H1 (cell line): ENCODE results near the gene MRPL22. TPM values are rescaled to one million over a fixed set of nuclear protein-coding genes. Genes with fewer than 3 reads are reported as not detected.

Experiments
- CTCF ChIA-PET: fragments of 300-600 bp; sonication (Branson Sonifier 250); formaldehyde crosslinking; loops from one replicate; lab custom pipeline; 2021; ENCODE audit not compliant: partially characterized antibody; lab: Charles Lee
- POLR2A ChIA-PET: fragments of 300-600 bp; sonication (Branson Sonifier 250); formaldehyde crosslinking; loops from one replicate; lab custom pipeline; 2021; ENCODE audit warnings: inconsistent platforms; ENCODE audit not compliant: partially characterized antibody; lab: Charles Lee
- DNase-seq, 2 experiments: peaks; one replicate each; pipeline versions ENCODE4 v3.0.0 to v3.0.0-alpha.2; 2010 to 2022; ENCODE audit warnings: low spot score in 2 of 2, low read depth in 1 of 2, mixed read lengths in 1 of 2
- FAIRE-seq: peaks from 2 replicates; lab custom pipeline; 2011; peaks lifted over from hg19 to GRCh38; lab: Jason Lieb, UNC
- H2AFZ ChIP-seq: 2 replicates; pipeline ENCODE4 v1.8.1; 2012; ENCODE audit warnings: low read length, inconsistent platforms
- H2AK5ac ChIP-seq: 2 replicates; pipeline ENCODE4 v1.6.1; 2013; ENCODE audit warnings: low read depth, low read length
- H2BK120ac ChIP-seq: replicated peaks from 2 replicates; pipeline ENCODE3; 2013; ENCODE audit warnings: low read depth, low read length, inconsistent platforms
- H2BK12ac ChIP-seq: 2 replicates; pipeline ENCODE4 v1.6.1; 2013; ENCODE audit warnings: low read depth, low read length
- H2BK15ac ChIP-seq: 2 replicates; pipeline ENCODE4 v1.6.1; 2013; ENCODE audit warnings: low read length
- H2BK20ac ChIP-seq: 2 replicates; pipeline ENCODE4 v1.6.1; 2013; ENCODE audit warnings: low read length
- H2BK5ac ChIP-seq: 2 replicates; pipeline ENCODE4 v1.6.1; 2013; ENCODE audit warnings: low read depth, low read length
- H3K14ac ChIP-seq: 2 replicates; pipeline ENCODE4 v1.6.1; 2013; ENCODE audit warnings: inconsistent platforms; ENCODE audit not compliant: insufficient read length
- H3K18ac ChIP-seq: 2 replicates; pipeline ENCODE4 v1.6.1; 2013; ENCODE audit warnings: low read length; ENCODE audit errors: extremely low read depth
- H3K23ac ChIP-seq: 2 replicates; pipeline ENCODE4 v1.6.1; 2013; ENCODE audit warnings: inconsistent platforms; ENCODE audit not compliant: insufficient read length
- H3K23me2 ChIP-seq: 2 replicates; pipeline ENCODE4 v1.6.1; 2013; ENCODE audit warnings: low read depth, low read length
- H3K27ac ChIP-seq: 2 replicates; pipeline ENCODE4 v1.6.1; 2011; ENCODE audit warnings: low read depth, low read length, inconsistent platforms
- H3K27me3 ChIP-seq, 4 experiments: replicated peaks in 1 of 4; 1 replicate in 1 of 4; 2 replicates in 3 of 4; pipeline versions ENCODE4 v1.6.1 to v1.8.1; 2011 to 2013; ENCODE audit warnings: low read length in 3 of 4, mild to moderate bottlenecking in 3 of 4, inconsistent platforms in 2 of 4, mixed read lengths in 2 of 4, moderate library complexity in 1 of 4; ENCODE audit not compliant: control insufficient read depth in 3 of 4, insufficient read depth in 3 of 4; ENCODE audit errors: extremely low read depth in 1 of 4
- H3K36me3 ChIP-seq, 4 experiments: 2 replicates each; pipeline versions ENCODE4 v1.6.1 to v1.8.1; 2011 to 2013; ENCODE audit warnings: mild to moderate bottlenecking in 4 of 4, low read length in 3 of 4, moderate library complexity in 2 of 4, control low read depth in 1 of 4, inconsistent platforms in 1 of 4; ENCODE audit not compliant: insufficient read depth in 4 of 4, control insufficient read depth in 2 of 4
- H3K4ac ChIP-seq: replicated peaks from 2 replicates; pipeline ENCODE3; 2013; ENCODE audit warnings: low read length, low read depth, mixed read lengths, inconsistent platforms; ENCODE audit not compliant: insufficient read length
- H3K4me1 ChIP-seq, 4 experiments: replicated peaks in 1 of 4; 1 replicate in 1 of 4; 2 replicates in 3 of 4; pipeline versions ENCODE4 v1.6.1 to v1.8.1; 2011 to 2013; ENCODE audit warnings: low read length in 3 of 4, inconsistent platforms in 2 of 4, mixed read lengths in 1 of 4; ENCODE audit not compliant: insufficient read depth in 4 of 4, control insufficient read depth in 3 of 4
- H3K4me2 ChIP-seq, 2 experiments: 2 replicates each; pipeline versions ENCODE4 v1.6.1 to v1.8.1; 2011 to 2013; ENCODE audit warnings: low read depth in 2 of 2, low read length in 2 of 2, control low read depth in 1 of 2, inconsistent platforms in 1 of 2, mild to moderate bottlenecking in 1 of 2; ENCODE audit not compliant: insufficient read depth in 1 of 2
- H3K4me3 ChIP-seq, 4 experiments: fragments of 200-600, 300-600 bp in 1 of 4; sonication (generic), shearing (Covaris generic), sonication (Bioruptor Twin) in 1 of 4; 2 replicates each; pipeline versions ENCODE4 v1.5.1 to v1.8.1; 2011 to 2016; ENCODE audit warnings: low read length in 4 of 4, low read depth in 3 of 4, control low read depth in 2 of 4, inconsistent platforms in 2 of 4, mild to moderate bottlenecking in 2 of 4, mixed read lengths in 1 of 4, moderate library complexity in 1 of 4; ENCODE audit not compliant: insufficient read depth in 2 of 4; ENCODE audit errors: extremely low read depth in 1 of 4
- H3K56ac ChIP-seq: replicated peaks from 2 replicates; pipeline ENCODE3; 2013; ENCODE audit warnings: low read depth, mild to moderate bottlenecking, mixed read lengths, low read length, inconsistent platforms; ENCODE audit not compliant: insufficient read length
- H3K79me1 ChIP-seq: 2 replicates; pipeline ENCODE4 v1.6.1; 2013; ENCODE audit warnings: low read depth, low read length, control low read depth
- H3K79me2 ChIP-seq, 2 experiments: 2 replicates each; pipeline versions ENCODE4 v1.6.1 to v1.8.1; 2012 to 2013; ENCODE audit warnings: low read length in 2 of 2, mild to moderate bottlenecking in 2 of 2, inconsistent platforms in 1 of 2; ENCODE audit not compliant: insufficient read depth in 2 of 2, control insufficient read depth in 1 of 2
- H3K9ac ChIP-seq, 4 experiments: replicated peaks in 1 of 4; 1 replicate in 1 of 4; 2 replicates in 3 of 4; pipeline versions ENCODE4 v1.6.1 to v1.8.1; 2011 to 2013; ENCODE audit warnings: low read depth in 3 of 4, low read length in 3 of 4, control low read depth in 2 of 4, mild to moderate bottlenecking in 2 of 4, moderate library complexity in 2 of 4, inconsistent platforms in 1 of 4; ENCODE audit errors: extremely low read depth in 1 of 4
- H3K9me3 ChIP-seq, 2 experiments: 2 replicates each; pipeline versions ENCODE4 v1.6.1 to v1.8.1; 2012 to 2013; ENCODE audit warnings: mild to moderate bottlenecking in 2 of 2, moderate library complexity in 2 of 2, control low read depth in 1 of 2, inconsistent platforms in 1 of 2, low read depth in 1 of 2, low read length in 1 of 2, mixed read lengths in 1 of 2; ENCODE audit not compliant: insufficient read depth in 2 of 2
- H4K20me1 ChIP-seq, 2 experiments: replicated peaks in 1 of 2; 2 replicates each; pipeline versions ENCODE3 to v1.8.1; 2011 to 2013; ENCODE audit warnings: inconsistent platforms in 2 of 2, low read length in 2 of 2, mild to moderate bottlenecking in 1 of 2; ENCODE audit not compliant: insufficient read depth in 2 of 2, control insufficient read depth in 1 of 2
- H4K5ac ChIP-seq: 2 replicates; pipeline ENCODE4 v1.6.1; 2013; ENCODE audit warnings: low read length, low read depth, mixed read lengths, inconsistent platforms; ENCODE audit not compliant: insufficient read length
- H4K8ac ChIP-seq: 2 replicates; pipeline ENCODE4 v1.8.0; 2013; ENCODE audit warnings: mild to moderate bottlenecking, moderate library complexity, low read length, inconsistent platforms; ENCODE audit not compliant: insufficient read depth; ENCODE audit errors: extremely low read depth
- H4K91ac ChIP-seq: replicated peaks from 2 replicates; pipeline ENCODE3; 2013; ENCODE audit warnings: low read length, mixed read lengths, inconsistent platforms; ENCODE audit not compliant: insufficient read length
- BCL11A ChIP-seq, 2 experiments: IDR thresholded peaks; one replicate each; pipeline ENCODE4 v1.6.1; 2011; ENCODE audit warnings: low read depth in 2 of 2, low read length in 2 of 2, mild to moderate bottlenecking in 2 of 2
- GABPA ChIP-seq: IDR thresholded peaks from 2 replicates; pipeline ENCODE4 v1.6.1; 2011; ENCODE audit warnings: mild to moderate bottlenecking, low read length, moderate library complexity, borderline replicate concordance; ENCODE audit not compliant: insufficient read depth
- KDM1A ChIP-seq: fragments of 200-600, 300-600 bp; sonication (generic); IDR thresholded peaks from 2 replicates; pipeline ENCODE4 v1.7.1; 2016; ENCODE audit warnings: mild to moderate bottlenecking, low read length, borderline replicate concordance
- KDM4A ChIP-seq: IDR thresholded peaks from one replicate; pipeline ENCODE4 v1.7.1; 2012; ENCODE audit warnings: low read depth, mild to moderate bottlenecking, moderate library complexity, low read length, inconsistent platforms; ENCODE audit not compliant: severe bottlenecking
- NANOG ChIP-seq: IDR thresholded peaks from 2 replicates; pipeline ENCODE4 v1.6.1; 2011; ENCODE audit warnings: low read length, low read depth, mild to moderate bottlenecking, inconsistent platforms; ENCODE audit not compliant: insufficient read depth, poor library complexity, severe bottlenecking
- PHF8 ChIP-seq: fragments of 200-600 bp; sonication (generic); conservative IDR thresholded peaks from 2 replicates; pipeline ENCODE4 v1.7.1; 2012; ENCODE audit warnings: low read depth, mild to moderate bottlenecking, inconsistent platforms, low read length, moderate library complexity
- RBBP5 ChIP-seq: IDR thresholded peaks from 2 replicates; pipeline ENCODE4 v1.7.1; 2012; ENCODE audit warnings: low read depth, mild to moderate bottlenecking, inconsistent platforms, low read length, moderate library complexity, borderline replicate concordance
- RFX5 ChIP-seq: IDR thresholded peaks from 2 replicates; pipeline ENCODE4 v1.6.1; 2011; ENCODE audit warnings: low read depth, low read length, improper control_type of control experiment, borderline replicate concordance
- RXRA ChIP-seq: IDR thresholded peaks from 2 replicates; pipeline ENCODE4 v1.6.1; 2011; ENCODE audit warnings: low read depth, mild to moderate bottlenecking, low read length, moderate library complexity; ENCODE audit not compliant: insufficient read depth
- SP1 ChIP-seq: IDR thresholded peaks from 2 replicates; pipeline ENCODE4 v1.6.1; 2011; ENCODE audit warnings: low read depth, low read length
- SP2 ChIP-seq: IDR thresholded peaks from 2 replicates; pipeline ENCODE4 v1.6.1; 2012; ENCODE audit warnings: mild to moderate bottlenecking, low read length, inconsistent platforms
- SRF ChIP-seq: IDR thresholded peaks from 2 replicates; pipeline ENCODE4 v1.6.1; 2011; ENCODE audit warnings: mild to moderate bottlenecking, low read depth, low read length, moderate library complexity
- SUZ12 ChIP-seq: fragments of 200-600 bp; sonication (generic); IDR thresholded peaks from 2 replicates; pipeline ENCODE4 v1.6.1; 2012; ENCODE audit warnings: mild to moderate bottlenecking, inconsistent platforms, low read length, moderate library complexity, mixed read lengths
- TEAD4 ChIP-seq: IDR thresholded peaks from 2 replicates; pipeline ENCODE4 v1.6.1; 2012; ENCODE audit warnings: low read depth, low read length, inconsistent platforms, mixed read lengths
- polyA plus RNA-seq, 7 experiments: library from polyadenylated mRNA; depleted of rRNA in 3 of 7; stranded (reverse) in 5 of 7; unstranded in 2 of 7; fragments of >200 nt in 5 of 7; fragments of 200-250 nt in 2 of 7; gene quantifications; 1 replicate in 5 of 7; 2 replicates in 1 of 7; 4 replicates in 1 of 7; pipeline versions ENCODE4 v1.2.1 to v1.2.3, GENCODE V29; 2011 to 2013; ENCODE audit warnings: missing spikeins in 2 of 7, mixed read lengths in 2 of 7
- total RNA-seq: library from RNA; stranded (reverse); fragmentation: NEBNext Ultra II Directional; extraction: Animal tissue kit (Norgen Biotek cat#: 25700); gene quantifications from 2 replicates; pipeline ENCODE4 v1.2.1, GENCODE V29; 2021
- TF ChIP-seq, protein P1 (sequence below): IDR thresholded peaks from 2 replicates; pipeline ENCODE4 v1.6.1; 2012; ENCODE audit warnings: inconsistent platforms

Gene MRPL22
- total and polyA plus RNA-seq, 2 of the 8 experiments (the other 6 are each of a cell fraction or from before 2014, with no cell fraction given), result 46.8 to 65.6 TPM

DNA sequence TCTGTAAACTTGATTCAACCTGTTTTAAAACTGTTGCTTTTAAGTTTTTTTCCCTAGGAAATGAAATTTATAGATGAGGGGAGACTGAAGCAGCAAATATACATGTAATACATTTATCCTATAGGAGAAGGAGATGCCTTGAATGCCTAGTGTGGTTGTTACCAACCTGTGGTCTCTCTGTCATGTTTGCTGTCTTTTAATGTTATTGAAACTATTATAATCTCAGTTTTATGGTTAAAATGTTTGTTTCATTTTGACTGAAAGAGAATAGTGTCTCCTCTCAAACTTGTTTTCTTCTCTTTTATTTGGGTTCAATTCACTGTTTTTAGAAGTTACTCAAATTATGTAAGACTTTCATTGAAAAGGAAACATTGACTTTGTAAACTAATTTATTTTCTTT lies 15.8 kb downstream of the MRPL22 start:
- Histone ChIP-seq H3K9me3 (no peaks in the 10 kb centered on the region), H4K20me1 (no peaks in the 10 kb centered on the region), H2AFZ (no peak overlapping the region), H2BK120ac (no peak overlapping the region), H2BK20ac (no peak overlapping the region), H4K5ac (no peak overlapping the region), H3K18ac (no peak overlapping the region), H3K4me2 (no peak overlapping the region), H3K4ac (no peak overlapping the region), H3K23me2 (no peaks in the 10 kb centered on the region), H4K8ac (no peak overlapping the region), H3K9ac (no peak overlapping the region), H3K56ac (no peak overlapping the region), H2BK15ac (no peak overlapping the region), H3K14ac (no peak overlapping the region), H3K27ac (no peak overlapping the region), H3K36me3 (peaks cover 2 to 30% (median 5%) of the 10 kb centered on the region in 4 experiments; a peak in 5 of 8 replicates), H2BK12ac (no peak overlapping the region), H3K4me1 (no peaks in the 10 kb centered on the region), H3K27me3 (no peaks in the 10 kb centered on the region), H2BK5ac (no peak overlapping the region), H3K79me1 (no peaks in the 10 kb centered on the region), H4K91ac (no peak overlapping the region), H2AK5ac (no peak overlapping the region), H3K23ac (no peak overlapping the region), H3K79me2 (no peaks in the 10 kb centered on the region), H3K4me3 (no peak overlapping the region)
- FAIRE-seq (no peak), DNase-seq (no peak)
- ChIA-PET POLR2A (no interaction called here), CTCF (interaction anchor here (1.0 kb wide), 1 partner anchor 13 kb away, joined by 3 read pairs; no protein-coding TSS in a partner anchor)
- TF ChIP-seq NANOG, result no peak
- TF ChIP-seq TEAD4, result no peak
- no peak for TF ChIP-seq KDM4A
- no peak for TF ChIP-seq KDM1A
- no peak for TF ChIP-seq GABPA
- no peak for TF ChIP-seq RBBP5
- TF ChIP-seq SUZ12, result no peak
- no peak for TF ChIP-seq SRF
- no peak for TF ChIP-seq RXRA
- no peak for TF ChIP-seq RFX5
- TF ChIP-seq, protein P1, sequence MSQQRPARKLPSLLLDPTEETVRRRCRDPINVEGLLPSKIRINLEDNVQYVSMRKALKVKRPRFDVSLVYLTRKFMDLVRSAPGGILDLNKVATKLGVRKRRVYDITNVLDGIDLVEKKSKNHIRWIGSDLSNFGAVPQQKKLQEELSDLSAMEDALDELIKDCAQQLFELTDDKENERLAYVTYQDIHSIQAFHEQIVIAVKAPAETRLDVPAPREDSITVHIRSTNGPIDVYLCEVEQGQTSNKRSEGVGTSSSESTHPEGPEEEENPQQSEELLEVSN, result no peak
- TF ChIP-seq SP1, result no peak
- no peak for TF ChIP-seq SP2
- TF ChIP-seq PHF8, result no peak
- TF ChIP-seq BCL11A (IDR thresholded peaks at IDR 0.05; ENCODE audit: low read depth in 2 of 2, low read length in 2 of 2), result no peak
